ENCODE measurements around the gene SSH2.

GRCh38 chr17:29840884-29841283 is 89.1 kb downstream of the SSH2 start:
- TF ChIP-seq CTCF (conservative IDR thresholded peaks at IDR 0.05; ENCODE audit: low read depth, low read length) (no peak), EZH2 (IDR thresholded peaks at IDR 0.05; ENCODE audit: low read length, unreplicated experiment) (no peak)

Data from PC-3 (cell line).